GM19324 (cell line): ENCODE data around the gene ADGRD2.

Experiments used
- ATAC-seq: cut with Tn5 transposase; IDR thresholded peaks from one replicate; pipeline ENCODE4 v1.9.1; 2021; ENCODE audit warnings: mild to moderate bottlenecking, moderate library complexity; ENCODE audit not compliant: unreplicated experiment, low FRiP score

The ADGRD2 gene

GRCh38 chr9:124506931-124507879 is 57.0 kb downstream of the ADGRD2 start, which contains the start of gene NR5A1:
Gene NR5A1 (minus strand): TSS chr9:124507399. CDS start chr9:124503395, 4,004 bp downstream.
- no peak for ATAC-seq

- ATAC-seq = no peak
Measured at GRCh38 chr9:124507880-124508423, 57.7 kb downstream of the ADGRD2 start.

- ATAC-seq = no peak
Measured at GRCh38 chr9:124510650-124511425, 60.6 kb downstream of the ADGRD2 start.

GRCh38 chr9:124511426-124511840 is 61.2 kb downstream of the ADGRD2 start:
- ATAC-seq = no peak

GRCh38 chr9:124511891-124512805 is 61.9 kb downstream of the ADGRD2 start:
- no peak for ATAC-seq

GRCh38 chr9:124512806-124513204 is 62.6 kb downstream of the ADGRD2 start:
- no peak for ATAC-seq

- no peak for ATAC-seq
Measured at GRCh38 chr9:124513376-124513994, 63.2 kb downstream of the ADGRD2 start.

- ATAC-seq = no peak
Measured at GRCh38 chr9:124514125-124514524, 63.9 kb downstream of the ADGRD2 start.

GRCh38 chr9:124514874-124515273 is 64.6 kb downstream of the ADGRD2 start:
- ATAC-seq = no peak

GRCh38 chr9:124517600-124517999 is 67.3 kb downstream of the ADGRD2 start:
- ATAC-seq = no peak

GRCh38 chr9:124518116-124518515 is 67.9 kb downstream of the ADGRD2 start:
- no peak for ATAC-seq

- ATAC-seq = no peak
Measured at GRCh38 chr9:124520206-124520596, 70.0 kb downstream of the ADGRD2 start.

- ATAC-seq = no peak
Measured at GRCh38 chr9:124521142-124521541, 70.9 kb downstream of the ADGRD2 start.

- no peak for ATAC-seq
Measured at GRCh38 chr9:124522121-124523098, 72.2 kb downstream of the ADGRD2 start.

- ATAC-seq = no peak
Measured at GRCh38 chr9:124526174-124526573, 75.9 kb downstream of the ADGRD2 start.

- ATAC-seq = no peak
Measured at GRCh38 chr9:124527781-124528180, 77.5 kb downstream of the ADGRD2 start.
